ENCODE measurements around the gene CSTB. TPM values are rescaled to one million over a fixed set of nuclear protein-coding genes. Genes with fewer than 3 reads are reported as not detected.

Gene CSTB
- total and polyA plus RNA-seq, 2 of the 8 experiments (the other 6 are each of a cell fraction or from before 2014, with no cell fraction given): 53.8 to 64.1 TPM

- TF ChIP-seq USF2 (IDR thresholded peaks at IDR 0.05; ENCODE audit: low read length): no peak
- TF ChIP-seq HDAC6 (IDR thresholded peaks at IDR 0.05; ENCODE audit: low read depth, low read length): no peak
These were observed 5.9 kb downstream of the CSTB start (continued) for GRCh38 chr21:43770066-43770655.
